HG02571 (cell line): Measurements from ENCODE around the gene CT45A2.
"Not testable (repeated sequence)": the region's sequence is repeated elsewhere in the genome, so short reads cannot be mapped to it uniquely, and the experiment has no call there.

Source experiments
- ATAC-seq: cut with Tn5 transposase; IDR thresholded peaks from one replicate; pipeline ENCODE4 v1.9.1; 2021; ENCODE audit warnings: mild to moderate bottlenecking, moderate library complexity; ENCODE audit not compliant: unreplicated experiment

CT45A2 gene, protein sequence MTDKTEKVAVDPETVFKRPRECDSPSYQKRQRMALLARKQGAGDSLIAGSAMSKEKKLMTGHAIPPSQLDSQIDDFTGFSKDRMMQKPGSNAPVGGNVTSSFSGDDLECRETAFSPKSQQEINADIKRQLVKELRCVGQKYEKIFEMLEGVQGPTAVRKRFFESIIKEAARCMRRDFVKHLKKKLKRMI

DNA sequence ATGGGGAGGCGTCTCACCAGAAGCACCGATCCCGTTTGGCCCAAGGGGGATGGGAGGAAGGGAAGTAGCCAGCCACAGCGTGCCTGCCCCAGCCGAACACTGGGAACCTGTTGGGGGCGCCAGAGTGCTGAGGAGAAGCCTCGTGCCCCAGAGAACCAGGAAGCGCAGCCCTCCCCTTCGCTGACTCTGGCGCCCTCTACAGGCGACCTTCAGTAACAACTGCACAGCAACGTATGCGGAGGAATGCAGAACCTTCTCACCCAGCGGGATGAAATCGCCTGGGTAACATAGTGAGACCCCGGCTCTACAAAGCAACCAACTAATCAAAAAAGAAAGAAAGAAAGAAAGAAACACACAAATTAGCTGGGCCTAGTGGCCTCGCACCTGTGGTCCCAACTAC, at the start of gene CT45A2:
Gene CT45A2 (minus strand): TSS at position 101 of the 400 bp plus-strand sequence. CDS start 3,747 bp downstream, outside the sequence.
- not testable (repeated sequence) for ATAC-seq

DNA sequence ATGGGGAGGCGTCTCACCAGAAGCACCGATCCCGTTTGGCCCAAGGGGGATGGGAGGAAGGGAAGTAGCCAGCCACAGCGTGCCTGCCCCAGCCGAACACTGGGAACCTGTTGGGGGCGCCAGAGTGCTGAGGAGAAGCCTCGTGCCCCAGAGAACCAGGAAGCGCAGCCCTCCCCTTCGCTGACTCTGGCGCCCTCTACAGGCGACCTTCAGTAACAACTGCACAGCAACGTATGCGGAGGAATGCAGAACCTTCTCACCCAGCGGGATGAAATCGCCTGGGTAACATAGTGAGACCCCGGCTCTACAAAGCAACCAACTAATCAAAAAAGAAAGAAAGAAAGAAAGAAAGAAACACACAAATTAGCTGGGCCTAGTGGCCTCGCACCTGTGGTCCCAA, 34.6 kb upstream of the CT45A2 start, which contains the start of gene CT45A8:
Gene CT45A8 (minus strand): TSS at position 101 of the 400 bp plus-strand sequence. CDS start 3,755 bp downstream, outside the sequence.
- ATAC-seq, result not testable (repeated sequence)

DNA sequence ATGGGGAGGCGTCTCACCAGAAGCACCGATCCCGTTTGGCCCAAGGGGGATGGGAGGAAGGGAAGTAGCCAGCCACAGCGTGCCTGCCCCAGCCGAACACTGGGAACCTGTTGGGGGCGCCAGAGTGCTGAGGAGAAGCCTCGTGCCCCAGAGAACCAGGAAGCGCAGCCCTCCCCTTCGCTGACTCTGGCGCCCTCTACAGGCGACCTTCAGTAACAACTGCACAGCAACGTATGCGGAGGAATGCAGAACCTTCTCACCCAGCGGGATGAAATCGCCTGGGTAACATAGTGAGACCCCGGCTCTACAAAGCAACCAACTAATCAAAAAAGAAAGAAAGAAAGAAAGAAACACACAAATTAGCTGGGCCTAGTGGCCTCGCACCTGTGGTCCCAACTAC, 17.4 kb upstream of the CT45A2 start, which contains the start of gene CT45A7:
Gene CT45A7 (minus strand): TSS at position 101 of the 400 bp plus-strand sequence. CDS start 3,747 bp downstream, outside the sequence.
- ATAC-seq, result not testable (repeated sequence)

DNA sequence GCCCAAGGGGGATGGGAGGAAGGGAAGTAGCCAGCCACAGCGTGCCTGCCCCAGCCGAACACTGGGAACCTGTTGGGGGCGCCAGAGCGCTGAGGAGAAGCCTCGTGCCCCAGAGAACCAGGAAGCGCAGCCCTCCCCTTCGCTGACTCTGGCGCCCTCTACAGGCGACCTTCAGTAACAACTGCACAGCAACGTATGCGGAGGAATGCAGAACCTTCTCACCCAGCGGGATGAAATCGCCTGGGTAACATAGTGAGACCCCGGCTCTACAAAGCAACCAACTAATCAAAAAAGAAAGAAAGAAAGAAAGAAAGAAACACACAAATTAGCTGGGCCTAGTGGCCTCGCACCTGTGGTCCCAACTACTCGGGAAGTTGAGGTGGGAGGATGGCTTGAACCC, 17.1 kb downstream of the CT45A2 start, which contains the start of gene CT45A6:
Gene CT45A6 (minus strand): TSS at position 101 of the 400 bp plus-strand sequence. CDS start 3,794 bp downstream, outside the sequence.
- not testable (repeated sequence) for ATAC-seq

DNA sequence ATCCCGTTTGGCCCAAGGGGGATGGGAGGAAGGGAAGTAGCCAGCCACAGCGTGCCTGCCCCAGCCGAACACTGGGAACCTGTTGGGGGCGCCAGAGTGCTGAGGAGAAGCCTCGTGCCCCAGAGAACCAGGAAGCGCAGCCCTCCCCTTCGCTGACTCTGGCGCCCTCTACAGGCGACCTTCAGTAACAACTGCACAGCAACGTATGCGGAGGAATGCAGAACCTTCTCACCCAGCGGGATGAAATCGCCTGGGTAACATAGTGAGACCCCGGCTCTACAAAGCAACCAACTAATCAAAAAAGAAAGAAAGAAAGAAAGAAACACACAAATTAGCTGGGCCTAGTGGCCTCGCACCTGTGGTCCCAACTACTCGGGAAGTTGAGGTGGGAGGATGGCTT, 34.4 kb downstream of the CT45A2 start, which contains the start of gene CT45A5:
Gene CT45A5 (minus strand): TSS at position 101 of the 400 bp plus-strand sequence. CDS start 3,774 bp downstream, outside the sequence.
- not testable (repeated sequence) for ATAC-seq

DNA sequence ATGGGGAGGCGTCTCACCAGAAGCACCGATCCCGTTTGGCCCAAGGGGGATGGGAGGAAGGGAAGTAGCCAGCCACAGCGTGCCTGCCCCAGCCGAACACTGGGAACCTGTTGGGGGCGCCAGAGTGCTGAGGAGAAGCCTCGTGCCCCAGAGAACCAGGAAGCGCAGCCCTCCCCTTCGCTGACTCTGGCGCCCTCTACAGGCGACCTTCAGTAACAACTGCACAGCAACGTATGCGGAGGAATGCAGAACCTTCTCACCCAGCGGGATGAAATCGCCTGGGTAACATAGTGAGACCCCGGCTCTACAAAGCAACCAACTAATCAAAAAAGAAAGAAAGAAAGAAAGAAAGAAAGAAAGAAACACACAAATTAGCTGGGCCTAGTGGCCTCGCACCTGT, 51.7 kb downstream of the CT45A2 start, which contains the start of gene CT45A3:
Gene CT45A3 (minus strand): TSS at position 101 of the 400 bp plus-strand sequence. CDS start 3,747 bp downstream, outside the sequence.
- ATAC-seq, result not testable (repeated sequence)
